Measurements from ENCODE around the gene PSG5.
"Not testable (repeated sequence)": the region's sequence is repeated elsewhere in the genome, so short reads cannot be mapped to it uniquely, and the experiment has no call there.

DNA sequence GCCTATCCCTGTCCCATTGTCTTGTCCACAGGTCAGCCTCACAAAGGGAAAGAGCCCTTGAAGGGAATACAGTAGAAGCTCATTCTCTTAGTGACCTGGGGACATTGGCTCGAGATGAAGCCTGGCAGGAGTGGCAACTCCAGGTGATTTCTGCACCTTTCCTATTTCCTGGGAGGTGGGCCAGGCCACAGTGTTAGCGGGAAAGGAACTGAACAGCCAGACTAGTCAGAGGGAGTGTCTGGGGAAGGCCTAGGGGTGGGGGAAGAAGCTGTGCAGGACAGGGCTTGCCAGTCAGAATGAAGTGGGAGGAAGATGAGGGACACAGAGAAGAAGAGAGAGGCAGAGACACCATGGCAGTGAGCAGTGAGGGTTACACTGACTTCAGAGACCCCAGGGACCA is 15.6 kb upstream of the PSG5 start:
- TF ChIP-seq, protein P1, sequence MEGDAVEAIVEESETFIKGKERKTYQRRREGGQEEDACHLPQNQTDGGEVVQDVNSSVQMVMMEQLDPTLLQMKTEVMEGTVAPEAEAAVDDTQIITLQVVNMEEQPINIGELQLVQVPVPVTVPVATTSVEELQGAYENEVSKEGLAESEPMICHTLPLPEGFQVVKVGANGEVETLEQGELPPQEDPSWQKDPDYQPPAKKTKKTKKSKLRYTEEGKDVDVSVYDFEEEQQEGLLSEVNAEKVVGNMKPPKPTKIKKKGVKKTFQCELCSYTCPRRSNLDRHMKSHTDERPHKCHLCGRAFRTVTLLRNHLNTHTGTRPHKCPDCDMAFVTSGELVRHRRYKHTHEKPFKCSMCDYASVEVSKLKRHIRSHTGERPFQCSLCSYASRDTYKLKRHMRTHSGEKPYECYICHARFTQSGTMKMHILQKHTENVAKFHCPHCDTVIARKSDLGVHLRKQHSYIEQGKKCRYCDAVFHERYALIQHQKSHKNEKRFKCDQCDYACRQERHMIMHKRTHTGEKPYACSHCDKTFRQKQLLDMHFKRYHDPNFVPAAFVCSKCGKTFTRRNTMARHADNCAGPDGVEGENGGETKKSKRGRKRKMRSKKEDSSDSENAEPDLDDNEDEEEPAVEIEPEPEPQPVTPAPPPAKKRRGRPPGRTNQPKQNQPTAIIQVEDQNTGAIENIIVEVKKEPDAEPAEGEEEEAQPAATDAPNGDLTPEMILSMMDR (IDR thresholded peaks at IDR 0.05), result not testable (repeated sequence)
- not testable (repeated sequence) for TF ChIP-seq EZH2, EZH2phosphoT487 (IDR thresholded peaks at IDR 0.05)

All from neural progenitor cell (in vitro differentiated cells).